Measurements from ENCODE around the gene DSG3.

The DSG3 gene

GRCh38 chr18:31497404-31497835 is 49.9 kb downstream of the DSG3 start:
- TF ChIP-seq TCF12 (IDR thresholded peaks at IDR 0.05; ENCODE audit: low read depth), result no peak
- TF ChIP-seq RAD21 (IDR thresholded peaks at IDR 0.05; ENCODE audit: low read depth), result no peak
- TF ChIP-seq CREB1 (IDR thresholded peaks at IDR 0.05; ENCODE audit: low read depth), result no peak
- no peak for TF ChIP-seq YY1 (IDR thresholded peaks at IDR 0.05; ENCODE audit: low read depth)
- no peak for TF ChIP-seq NFIC (IDR thresholded peaks at IDR 0.05)
- no peak for TF ChIP-seq ZBTB7A (IDR thresholded peaks at IDR 0.05; ENCODE audit: low read depth)
- no peak for TF ChIP-seq USF1 (IDR thresholded peaks at IDR 0.05)

GRCh38 chr18:31497836-31498573 is 50.5 kb downstream of the DSG3 start, which contains the start of gene DSG2:
DSG2 (plus strand) TSS chr18:31498177; CDS start chr18:31498252, 75 bp downstream.
- TF ChIP-seq REST (IDR thresholded peaks at IDR 0.05; ENCODE audit: low read depth) (no peak), CREB1 (IDR thresholded peaks at IDR 0.05; ENCODE audit: low read depth) (no peak), EGR1 (IDR thresholded peaks at IDR 0.05) (no peak), TAF1 (IDR thresholded peaks at IDR 0.05; ENCODE audit: low read depth) (peak; percentile 60), FOXM1 (IDR thresholded peaks at IDR 0.05; ENCODE audit: borderline replicate concordance, low read depth) (no peak), TCF12 (IDR thresholded peaks at IDR 0.05; ENCODE audit: low read depth) (0 out of 2 replicates have a peak, but pooled peaks have one; percentile 1), RAD21 (IDR thresholded peaks at IDR 0.05; ENCODE audit: low read depth) (no peak), YY1 (IDR thresholded peaks at IDR 0.05; ENCODE audit: low read depth) (peak; percentile 63; the same call in 1 of the 2 replicates), ZBTB7A (IDR thresholded peaks at IDR 0.05; ENCODE audit: low read depth) (0 out of 2 replicates have a peak, but pooled peaks have one; percentile 1), CEBPB (IDR thresholded peaks at IDR 0.05) (no peak), MAX (IDR thresholded peaks at IDR 0.05) (peak; percentile 39), NFIC (IDR thresholded peaks at IDR 0.05) (no peak)

- no peak for TF ChIP-seq FOXM1 (IDR thresholded peaks at IDR 0.05; ENCODE audit: borderline replicate concordance, low read depth)
- no peak for TF ChIP-seq YY1 (IDR thresholded peaks at IDR 0.05; ENCODE audit: low read depth)
- TF ChIP-seq ZBTB7A (IDR thresholded peaks at IDR 0.05; ENCODE audit: low read depth), result peak; percentile 16; the same call in 1 of the 2 replicates
- TF ChIP-seq MAX (IDR thresholded peaks at IDR 0.05), result peak; percentile 24; the same call in 1 of the 2 replicates
- 0 out of 2 replicates have a peak, but pooled peaks have one; percentile 13 for TF ChIP-seq EGR1 (IDR thresholded peaks at IDR 0.05)
Observed at GRCh38 chr18:31498574-31499524, 51.3 kb downstream of the DSG3 start.

GRCh38 chr18:31500051-31500688 is 52.6 kb downstream of the DSG3 start:
- TF ChIP-seq EP300 (IDR thresholded peaks at IDR 0.05; ENCODE audit: borderline replicate concordance), result no peak
- TF ChIP-seq EGR1 (IDR thresholded peaks at IDR 0.05), result no peak
- no peak for TF ChIP-seq CREB1 (IDR thresholded peaks at IDR 0.05; ENCODE audit: low read depth)
- no peak for TF ChIP-seq MAX (IDR thresholded peaks at IDR 0.05)
- TF ChIP-seq YY1 (IDR thresholded peaks at IDR 0.05; ENCODE audit: low read depth), result no peak

- TF ChIP-seq FOXM1 (IDR thresholded peaks at IDR 0.05; ENCODE audit: borderline replicate concordance, low read depth) (no peak), CREB1 (IDR thresholded peaks at IDR 0.05; ENCODE audit: low read depth) (no peak), EGR1 (IDR thresholded peaks at IDR 0.05) (no peak), CEBPB (IDR thresholded peaks at IDR 0.05) (no peak), RAD21 (IDR thresholded peaks at IDR 0.05; ENCODE audit: low read depth) (no peak), TEAD4 (IDR thresholded peaks at IDR 0.05) (no peak), ZBTB7A (IDR thresholded peaks at IDR 0.05; ENCODE audit: low read depth) (no peak), YY1 (IDR thresholded peaks at IDR 0.05; ENCODE audit: low read depth) (no peak), TCF12 (IDR thresholded peaks at IDR 0.05; ENCODE audit: low read depth) (no peak), MAX (IDR thresholded peaks at IDR 0.05) (no peak), USF1 (IDR thresholded peaks at IDR 0.05) (no peak), TAF1 (IDR thresholded peaks at IDR 0.05; ENCODE audit: low read depth) (no peak), NFIC (IDR thresholded peaks at IDR 0.05) (no peak), REST (IDR thresholded peaks at IDR 0.05; ENCODE audit: low read depth) (no peak), EP300 (IDR thresholded peaks at IDR 0.05; ENCODE audit: borderline replicate concordance) (no peak)
Observed at GRCh38 chr18:31503011-31503410, 55.5 kb downstream of the DSG3 start.
